HEK293 (cell line): ENCODE measurements around the gene RABEP2.

Experiments
- BCL11B ChIP-seq: fragments of 450-650 bp; formaldehyde crosslinking; IDR thresholded peaks from 2 replicates; pipeline ENCODE4 v1.5.1; 2016; ENCODE audit warnings: low read depth, missing biosample characterization, missing genetic modification characterization
- GLI4 ChIP-seq: fragments of 450-650 bp; formaldehyde crosslinking; IDR thresholded peaks from 2 replicates; pipeline ENCODE4 v1.5.1; 2016; ENCODE audit warnings: missing biosample characterization, missing genetic modification characterization
- REST ChIP-seq: fragments of 450-650 bp; formaldehyde crosslinking; IDR thresholded peaks from 2 replicates; pipeline ENCODE4 v1.5.1; 2016; ENCODE audit warnings: missing biosample characterization, missing genetic modification characterization
- SP3 ChIP-seq: fragments of 450-650 bp; formaldehyde crosslinking; IDR thresholded peaks from 2 replicates; pipeline ENCODE4 v1.5.1; 2016; ENCODE audit warnings: missing biosample characterization, missing genetic modification characterization
- WT1 ChIP-seq: fragments of 450-650 bp; formaldehyde crosslinking; IDR thresholded peaks from 2 replicates; pipeline ENCODE4 v1.5.1; 2016; ENCODE audit warnings: missing biosample characterization, missing genetic modification characterization
- ZBTB20 ChIP-seq: fragments of 450-650 bp; formaldehyde crosslinking; IDR thresholded peaks from 2 replicates; pipeline ENCODE4 v1.5.1; 2016; ENCODE audit warnings: missing biosample characterization, missing genetic modification characterization
- ZIC2 ChIP-seq: fragments of 450-650 bp; formaldehyde crosslinking; IDR thresholded peaks from 2 replicates; pipeline ENCODE4 v1.5.1; 2016; ENCODE audit warnings: missing biosample characterization, missing genetic modification characterization
- ZNF138 ChIP-seq: fragments of 450-650 bp; formaldehyde crosslinking; IDR thresholded peaks from 2 replicates; pipeline ENCODE4 v1.5.1; 2016; ENCODE audit warnings: missing biosample characterization, missing genetic modification characterization, borderline replicate concordance
- ZNF169 ChIP-seq: fragments of 450-650 bp; formaldehyde crosslinking; IDR thresholded peaks from 2 replicates; pipeline ENCODE4 v1.5.1; 2016; ENCODE audit warnings: missing biosample characterization, missing genetic modification characterization
- ZNF18 ChIP-seq: fragments of 450-650 bp; formaldehyde crosslinking; IDR thresholded peaks from 2 replicates; pipeline ENCODE4 v1.5.1; 2016; ENCODE audit warnings: missing biosample characterization, missing genetic modification characterization
- ZNF19 ChIP-seq: fragments of 450-650 bp; formaldehyde crosslinking; IDR thresholded peaks from 2 replicates; pipeline ENCODE4; 2016; ENCODE audit warnings: missing biosample characterization, missing genetic modification characterization, low read depth
- ZNF223 ChIP-seq: fragments of 450-650 bp; formaldehyde crosslinking; IDR thresholded peaks from 2 replicates; pipeline ENCODE4 v1.5.1; 2016; ENCODE audit warnings: missing biosample characterization, missing genetic modification characterization
- ZNF280C ChIP-seq: fragments of 450-650 bp; formaldehyde crosslinking; IDR thresholded peaks from 2 replicates; pipeline ENCODE4 v1.5.1; 2016; ENCODE audit warnings: missing biosample characterization, missing genetic modification characterization
- ZNF366 ChIP-seq: fragments of 450-650 bp; formaldehyde crosslinking; conservative IDR thresholded peaks from 2 replicates; pipeline ENCODE4 v1.5.1; 2016; ENCODE audit warnings: missing biosample characterization, missing genetic modification characterization
- ZNF394 ChIP-seq: fragments of 450-650 bp; formaldehyde crosslinking; IDR thresholded peaks from 2 replicates; pipeline ENCODE4 v1.5.1; 2016; ENCODE audit warnings: missing biosample characterization, missing genetic modification characterization, mild to moderate bottlenecking, moderate library complexity, borderline replicate concordance
- ZNF449 ChIP-seq: fragments of 450-650 bp; formaldehyde crosslinking; IDR thresholded peaks from 2 replicates; pipeline ENCODE4 v1.5.1; 2017; ENCODE audit warnings: missing biosample characterization, mild to moderate bottlenecking, missing genetic modification characterization, moderate library complexity
- ZNF529 ChIP-seq: fragments of 450-650 bp; formaldehyde crosslinking; IDR thresholded peaks from 2 replicates; pipeline ENCODE4 v1.5.1; 2017; ENCODE audit warnings: missing genetic modification characterization, missing biosample characterization; ENCODE audit not compliant: insufficient replicate concordance
- ZNF571 ChIP-seq: fragments of 450-650 bp; formaldehyde crosslinking; IDR thresholded peaks from 2 replicates; pipeline ENCODE4 v1.5.0; 2017; ENCODE audit warnings: missing biosample characterization, missing genetic modification characterization
- ZNF585B ChIP-seq: fragments of 450-650 bp; formaldehyde crosslinking; IDR thresholded peaks from 2 replicates; pipeline ENCODE4 v1.5.1; 2016; ENCODE audit warnings: missing biosample characterization, missing genetic modification characterization
- ZNF610 ChIP-seq: fragments of 450-650 bp; formaldehyde crosslinking; IDR thresholded peaks from 2 replicates; pipeline ENCODE4 v1.5.1; 2016; ENCODE audit warnings: missing biosample characterization, missing genetic modification characterization, borderline replicate concordance
- ZNF623 ChIP-seq: fragments of 450-650 bp; formaldehyde crosslinking; IDR thresholded peaks from 2 replicates; pipeline ENCODE4 v1.5.1; 2016; ENCODE audit warnings: missing biosample characterization, missing genetic modification characterization
- ZNF660 ChIP-seq: fragments of 450-650 bp; IDR thresholded peaks from 2 replicates; pipeline ENCODE4 v1.5.1; 2018; ENCODE audit warnings: missing biosample characterization, mild to moderate bottlenecking, missing genetic modification characterization
- ZNF664 ChIP-seq: fragments of 450-650 bp; formaldehyde crosslinking; IDR thresholded peaks from 2 replicates; pipeline ENCODE4 v1.5.1; 2016; ENCODE audit warnings: missing biosample characterization, missing genetic modification characterization
- ZNF701 ChIP-seq: fragments of 450-650 bp; formaldehyde crosslinking; IDR thresholded peaks from 2 replicates; pipeline ENCODE4 v1.5.1; 2016; ENCODE audit warnings: missing biosample characterization, missing genetic modification characterization
- ZNF843 ChIP-seq: fragments of 450-650 bp; formaldehyde crosslinking; IDR thresholded peaks from 2 replicates; pipeline ENCODE4 v1.5.1; 2016; ENCODE audit warnings: missing biosample characterization, missing genetic modification characterization
- ZSCAN30 ChIP-seq: fragments of 450-650 bp; IDR thresholded peaks from 2 replicates; pipeline ENCODE4 v1.5.1; 2018; ENCODE audit warnings: missing biosample characterization, mild to moderate bottlenecking, missing genetic modification characterization, moderate library complexity
- ZSCAN4 ChIP-seq: fragments of 450-650 bp; formaldehyde crosslinking; IDR thresholded peaks from 2 replicates; pipeline ENCODE4 v1.5.1; 2017; ENCODE audit warnings: missing biosample characterization, missing genetic modification characterization

Gene RABEP2

GRCh38 chr16:28974437-28975157 is 49.6 kb upstream of the RABEP2 start, which contains the start of gene SPNS1 (continued):
- TF ChIP-seq REST (tag by site-specific recombination): 0 out of 2 replicates have a peak, but pooled peaks have one; percentile 24
- peak; percentile 38; the same call in 1 of the 2 replicates for TF ChIP-seq WT1 (tag by site-specific recombination)
- TF ChIP-seq BCL11B (tag by site-specific recombination): no peak
- TF ChIP-seq ZNF280C (tag by site-specific recombination): no peak
- no peak for TF ChIP-seq ZNF571
- peak; percentile 84; the same call in 1 of the 2 replicates for TF ChIP-seq ZNF660 (tag by site-specific recombination)
- TF ChIP-seq ZIC2 (tag by site-specific recombination): no peak; the same call in 1 of the 2 replicates
- peak; percentile 35 for TF ChIP-seq ZNF623
- 0 out of 2 replicates have a peak, but pooled peaks have one; percentile 56 for TF ChIP-seq ZNF18 (tag by site-specific recombination)
- TF ChIP-seq ZNF449: peak; percentile 53; the same call in 1 of the 2 replicates
- TF ChIP-seq ZNF223 (tag by site-specific recombination): no peak
- TF ChIP-seq ZNF19: no peak
- no peak for TF ChIP-seq GLI4 (tag by site-specific recombination)
- TF ChIP-seq ZNF664 (tag by site-specific recombination): no peak
- TF ChIP-seq ZNF610: peak; percentile 87
- peak; percentile 73 for TF ChIP-seq SP3 (tag by site-specific recombination)
- peak; percentile 45; the same call in 1 of the 2 replicates for TF ChIP-seq ZSCAN4
- TF ChIP-seq ZNF843: peak; percentile 89
- TF ChIP-seq ZNF169 (tag by site-specific recombination): no peak
- no peak for TF ChIP-seq ZNF701 (tag by site-specific recombination)
- TF ChIP-seq ZNF529 (tag by site-specific recombination): no peak
- TF ChIP-seq ZNF585B (tag by site-specific recombination): no peak
- peak; percentile 61; the same call in 1 of the 2 replicates for TF ChIP-seq ZSCAN30 (tag by site-specific recombination)
- no peak for TF ChIP-seq ZNF138 (tag by site-specific recombination)
- TF ChIP-seq ZBTB20: peak; percentile 81
- peak; percentile 57; the same call in 1 of the 2 replicates for TF ChIP-seq ZNF394 (tag by site-specific recombination)
- peak; percentile 72 for TF ChIP-seq ZNF366
